ENCODE data around the gene EEF1AKMT3.

Gene EEF1AKMT3

DNA sequence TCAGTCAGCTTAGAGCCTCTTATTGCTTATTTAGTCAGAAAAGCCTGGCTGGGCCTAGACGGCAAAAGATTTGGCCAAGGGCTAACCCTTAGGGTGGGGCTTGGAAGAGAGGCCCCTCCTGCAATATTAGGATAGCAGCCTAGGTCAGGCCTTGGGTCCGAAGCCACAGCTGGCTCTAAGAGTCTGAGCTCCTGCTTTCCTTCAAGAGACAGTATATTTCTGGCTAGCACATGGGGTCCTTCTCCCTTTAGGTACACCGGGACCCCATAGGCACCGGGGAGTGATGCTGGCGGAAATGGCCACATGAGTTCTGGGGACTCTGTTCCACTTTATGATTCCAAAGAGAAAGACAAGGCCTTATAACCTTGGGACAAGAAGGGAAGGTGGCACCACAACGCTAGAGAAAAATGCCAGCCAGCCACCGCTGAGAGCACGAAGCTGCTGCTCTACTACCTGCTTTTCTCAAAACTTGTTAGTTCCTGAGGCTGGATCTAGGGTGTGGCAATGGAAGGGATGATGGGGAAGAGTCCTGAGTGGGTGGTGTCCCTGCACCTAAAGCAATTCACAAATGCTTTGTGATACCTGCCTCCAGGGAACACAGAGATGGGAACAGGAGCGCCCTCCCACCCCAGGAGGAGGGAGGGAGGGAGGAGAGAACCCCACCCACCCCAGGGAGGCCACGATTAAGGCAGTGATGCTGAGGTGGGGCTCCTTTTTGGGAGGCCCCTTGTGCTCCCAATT is 49.2 kb downstream of the EEF1AKMT3 start:
- no peak for DNase-seq

DNA sequence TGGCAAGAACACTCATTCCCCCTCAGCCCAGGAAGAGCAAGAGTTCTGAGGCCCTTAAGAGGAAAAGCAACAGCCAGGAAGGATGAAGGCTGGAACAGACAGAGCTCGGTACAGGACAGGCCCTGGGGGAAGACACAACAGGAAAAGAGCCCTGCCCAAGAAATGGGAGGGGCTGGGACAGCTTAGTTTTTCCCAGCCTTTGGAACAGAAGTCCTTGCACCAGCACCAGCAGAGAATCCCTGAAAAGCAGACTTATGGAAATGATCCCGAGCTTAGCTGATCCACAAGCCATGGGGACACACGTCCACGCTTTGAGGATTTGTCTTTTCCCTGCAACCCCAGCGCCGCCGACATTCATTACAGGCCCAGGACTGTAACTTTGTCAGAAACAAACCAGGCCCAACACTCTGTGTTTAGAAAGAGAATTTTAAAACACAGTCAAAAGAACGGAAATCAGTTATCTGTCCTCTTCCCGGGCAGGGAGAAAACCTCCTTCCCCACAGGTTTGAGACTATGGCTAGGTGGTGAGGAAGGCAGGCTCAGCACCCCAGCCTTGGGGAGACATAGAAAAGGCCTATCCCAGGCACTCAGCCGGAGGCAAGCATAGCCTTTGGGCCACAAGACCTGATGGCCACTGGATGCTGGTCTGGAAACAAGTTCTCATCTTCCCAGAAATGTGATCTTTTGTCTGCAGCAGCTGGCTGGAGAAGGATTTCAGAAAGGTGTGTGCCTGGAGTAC is 50.1 kb downstream of the EEF1AKMT3 start:
- no peak for DNase-seq

DNA sequence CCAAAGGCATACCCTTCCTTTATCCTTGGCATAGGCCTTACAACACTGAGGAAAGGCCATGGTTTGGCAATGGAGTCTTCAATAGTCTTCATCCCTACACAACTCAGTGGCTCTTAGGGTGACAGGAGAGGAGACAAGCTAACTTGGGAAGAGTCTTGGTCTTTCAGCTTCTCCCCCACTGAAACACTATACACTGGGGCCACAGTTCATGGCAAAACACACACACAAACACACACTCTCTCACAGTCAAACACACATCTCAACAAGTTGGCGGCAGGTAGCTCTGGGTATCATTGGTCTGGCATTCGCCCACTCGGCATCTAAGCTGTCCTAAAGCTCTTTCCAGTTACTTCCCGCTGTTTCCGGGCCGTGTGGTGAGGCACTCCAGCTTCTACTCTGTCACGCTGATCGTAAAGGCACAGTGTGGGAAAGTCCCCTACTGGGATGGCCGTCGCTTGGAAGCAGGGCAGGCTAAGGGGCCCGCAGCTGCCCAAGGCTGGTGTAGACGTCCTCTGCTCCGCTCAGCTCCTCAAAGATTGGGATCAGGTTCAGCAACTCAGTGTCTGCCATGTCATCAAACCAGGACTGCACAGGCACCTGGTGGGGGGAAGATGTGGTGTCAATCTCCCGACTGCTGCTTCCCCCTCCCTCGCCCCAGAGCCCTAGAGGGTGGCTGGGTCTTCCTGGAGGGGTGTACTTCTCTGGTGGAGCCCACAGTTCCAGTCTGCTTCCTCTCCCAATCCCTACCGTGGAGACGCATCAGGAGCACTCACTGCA is 50.9 kb downstream of the EEF1AKMT3 start:
- DNase-seq, result no peak

GRCh38 chr12:57823908-57824640 is 51.7 kb downstream of the EEF1AKMT3 start:
- DNase-seq, result no peak

DNA sequence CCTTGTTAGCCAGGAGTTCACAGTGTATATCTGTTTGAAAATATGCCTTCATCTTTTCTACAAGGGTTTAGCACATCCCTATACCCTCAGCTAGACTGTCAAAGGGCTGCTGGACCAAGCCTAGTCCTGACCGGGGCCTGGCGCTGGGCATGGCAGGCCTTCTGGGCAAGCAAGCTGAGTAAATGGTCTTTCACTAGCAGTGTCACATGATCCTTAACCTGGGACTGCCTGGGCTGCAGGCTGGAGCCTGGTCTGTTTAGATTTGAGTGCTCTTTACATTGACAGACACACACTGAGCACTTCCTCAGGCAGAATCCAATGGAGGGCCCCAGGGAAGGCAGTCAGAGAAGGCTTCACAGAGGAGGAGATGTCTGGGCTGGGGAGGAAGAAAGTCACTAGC is 53.0 kb downstream of the EEF1AKMT3 start:
- no peak for DNase-seq

- DNase-seq, result no peak
These were observed 54.0 kb downstream of the EEF1AKMT3 start for GRCh38 chr12:57826400-57826799.

- no peak for DNase-seq
These were observed 54.6 kb downstream of the EEF1AKMT3 start for GRCh38 chr12:57826966-57827365.

DNA sequence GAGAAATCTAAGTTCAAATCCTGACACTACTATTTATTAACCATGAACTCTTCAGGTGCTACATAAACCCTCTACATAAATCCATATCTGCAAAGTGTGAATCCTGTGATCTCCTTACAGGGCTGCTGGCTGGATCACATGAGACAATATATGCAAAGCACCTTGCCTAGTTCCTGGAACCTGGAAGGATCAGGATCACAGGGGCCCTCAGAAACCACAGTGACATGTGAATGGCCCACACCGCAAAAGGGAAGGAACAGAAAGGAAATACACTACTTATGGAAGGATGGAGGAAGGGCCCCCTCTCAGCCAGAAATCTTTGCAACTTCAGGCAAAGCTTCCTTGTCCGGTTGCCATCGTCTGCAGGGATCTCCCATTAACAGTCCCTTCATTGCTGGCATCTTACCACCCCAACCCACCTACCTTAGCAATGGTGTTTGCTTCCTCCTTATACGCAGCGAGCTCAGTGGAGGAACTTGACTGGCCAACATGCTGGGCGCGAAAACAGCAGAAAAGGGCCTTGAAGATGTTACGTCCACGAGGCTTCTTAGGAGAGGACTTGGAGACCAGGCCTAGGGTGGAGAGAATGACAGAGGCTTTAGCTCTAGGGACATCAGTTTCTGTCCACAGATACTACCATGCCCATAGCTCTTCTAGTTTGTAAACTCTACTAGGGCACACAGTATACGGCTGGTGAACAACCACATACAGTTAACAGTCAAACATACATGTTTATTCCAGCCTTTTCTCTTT is 56.8 kb downstream of the EEF1AKMT3 start:
- DNase-seq, result no peak

- DNase-seq, result no peak
These were observed 58.0 kb downstream of the EEF1AKMT3 start for GRCh38 chr12:57830393-57830792.

Measured in NCI-H446 treated with DMSO at 0.1 percent for 48 hours (cell line).